ENCODE data around the gene TBCE. TPM values are rescaled to one million over a fixed set of nuclear protein-coding genes. Genes with fewer than 3 reads are reported as not detected.

Gene TBCE, protein sequence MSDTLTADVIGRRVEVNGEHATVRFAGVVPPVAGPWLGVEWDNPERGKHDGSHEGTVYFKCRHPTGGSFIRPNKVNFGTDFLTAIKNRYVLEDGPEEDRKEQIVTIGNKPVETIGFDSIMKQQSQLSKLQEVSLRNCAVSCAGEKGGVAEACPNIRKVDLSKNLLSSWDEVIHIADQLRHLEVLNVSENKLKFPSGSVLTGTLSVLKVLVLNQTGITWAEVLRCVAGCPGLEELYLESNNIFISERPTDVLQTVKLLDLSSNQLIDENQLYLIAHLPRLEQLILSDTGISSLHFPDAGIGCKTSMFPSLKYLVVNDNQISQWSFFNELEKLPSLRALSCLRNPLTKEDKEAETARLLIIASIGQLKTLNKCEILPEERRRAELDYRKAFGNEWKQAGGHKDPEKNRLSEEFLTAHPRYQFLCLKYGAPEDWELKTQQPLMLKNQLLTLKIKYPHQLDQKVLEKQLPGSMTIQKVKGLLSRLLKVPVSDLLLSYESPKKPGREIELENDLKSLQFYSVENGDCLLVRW
- 10 to 100 TPM; 15.4 to 18.0 TPM for total RNA-seq

DNA sequence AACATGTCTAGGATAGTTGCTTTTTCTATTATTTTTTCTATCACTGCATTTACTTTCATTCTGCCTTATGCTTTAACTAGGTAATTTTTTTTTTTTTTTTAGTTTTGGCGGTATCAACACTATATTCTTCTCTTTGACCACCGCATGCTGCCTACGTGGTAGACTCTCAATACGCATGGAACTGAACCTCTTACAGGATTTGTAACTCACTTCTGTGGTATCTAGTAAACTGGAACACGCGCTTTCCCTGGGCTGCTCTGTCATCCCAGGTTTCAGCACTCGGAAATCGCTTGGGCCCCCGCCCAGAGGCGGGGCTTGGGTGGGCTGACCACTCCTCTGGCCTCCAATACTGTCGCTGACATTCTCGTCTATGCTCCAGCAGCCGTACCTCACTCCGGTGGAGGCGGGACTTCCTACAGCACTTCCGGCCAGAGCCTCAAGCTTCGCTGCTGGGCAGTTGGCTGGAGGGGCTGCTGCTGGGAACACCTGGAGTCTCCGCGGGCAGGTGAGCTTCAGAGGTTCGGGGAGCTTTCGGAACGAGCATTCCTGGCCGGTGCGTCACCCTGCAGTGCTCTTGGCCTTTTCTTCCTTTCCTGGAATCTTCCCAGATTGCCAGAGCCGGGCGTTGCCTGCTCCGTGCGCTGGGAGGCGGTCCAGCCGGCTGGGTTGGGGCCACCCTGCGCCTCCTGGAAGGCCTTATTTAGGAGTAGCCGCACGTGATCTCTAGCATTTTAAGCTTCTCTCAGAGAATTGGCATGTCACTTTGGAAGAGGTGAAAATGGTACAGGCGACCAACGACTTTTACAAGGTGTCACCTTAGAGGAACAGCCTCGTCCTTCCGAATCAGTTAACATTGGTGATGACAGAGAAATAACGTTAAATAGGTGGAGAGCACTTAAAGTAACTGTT is at the start of gene TBCE:
TBCE (plus strand) TSS at position 428 of the 909 bp plus-strand sequence. CDS start 12,623 bp downstream, outside the sequence.
- TF ChIP-seq, protein P1, sequence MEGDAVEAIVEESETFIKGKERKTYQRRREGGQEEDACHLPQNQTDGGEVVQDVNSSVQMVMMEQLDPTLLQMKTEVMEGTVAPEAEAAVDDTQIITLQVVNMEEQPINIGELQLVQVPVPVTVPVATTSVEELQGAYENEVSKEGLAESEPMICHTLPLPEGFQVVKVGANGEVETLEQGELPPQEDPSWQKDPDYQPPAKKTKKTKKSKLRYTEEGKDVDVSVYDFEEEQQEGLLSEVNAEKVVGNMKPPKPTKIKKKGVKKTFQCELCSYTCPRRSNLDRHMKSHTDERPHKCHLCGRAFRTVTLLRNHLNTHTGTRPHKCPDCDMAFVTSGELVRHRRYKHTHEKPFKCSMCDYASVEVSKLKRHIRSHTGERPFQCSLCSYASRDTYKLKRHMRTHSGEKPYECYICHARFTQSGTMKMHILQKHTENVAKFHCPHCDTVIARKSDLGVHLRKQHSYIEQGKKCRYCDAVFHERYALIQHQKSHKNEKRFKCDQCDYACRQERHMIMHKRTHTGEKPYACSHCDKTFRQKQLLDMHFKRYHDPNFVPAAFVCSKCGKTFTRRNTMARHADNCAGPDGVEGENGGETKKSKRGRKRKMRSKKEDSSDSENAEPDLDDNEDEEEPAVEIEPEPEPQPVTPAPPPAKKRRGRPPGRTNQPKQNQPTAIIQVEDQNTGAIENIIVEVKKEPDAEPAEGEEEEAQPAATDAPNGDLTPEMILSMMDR (IDR thresholded peaks at IDR 0.05): no peak
- no peaks in the 10 kb centered on the region for H3K9me3 ChIP-seq
- H3K27ac ChIP-seq: peak within 1 kb of the TSS; percentile 72 to 83
- H3K27me3 ChIP-seq: no peaks in the 10 kb centered on the region
- no peaks in the 10 kb centered on the region for H3K36me3 ChIP-seq
- peak; percentile 96 for DNase-seq (ENCODE audit: low spot score)
- peak within 1 kb of the TSS; percentile 58 to 73 for H3K4me3 ChIP-seq
- peaks cover 0 to 7% of the 10 kb centered on the region in 2 donors for H3K4me1 ChIP-seq

DNA sequence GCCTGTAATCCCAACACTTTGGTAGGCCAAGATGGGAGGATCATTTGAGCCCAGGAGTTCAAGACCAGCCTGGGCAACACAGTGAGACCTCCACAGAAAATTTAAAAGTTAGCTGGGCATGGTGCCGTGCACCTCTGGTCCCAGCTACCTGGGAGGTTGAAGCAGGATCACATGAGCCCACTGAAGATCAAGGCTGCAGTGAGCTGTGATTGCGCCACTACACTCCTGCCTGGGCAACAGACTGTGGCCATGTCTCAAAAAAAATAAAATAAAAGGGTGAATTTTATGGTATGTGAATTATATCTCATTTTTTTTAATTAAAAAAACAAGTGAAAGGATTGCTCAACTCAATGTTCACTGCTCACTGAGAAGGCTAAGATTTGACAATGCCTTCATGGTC is 48.0 kb upstream of the TBCE start:
- Histone ChIP-seq H3K27me3 (no peaks in the 10 kb centered on the region), H3K4me1 (peaks cover 0 to 30% of the 10 kb centered on the region in 2 donors), H3K4me3 (no peak overlapping the region), H3K27ac (no peak overlapping the region), H3K36me3 (no peaks in the 10 kb centered on the region), H3K9me3 (no peaks in the 10 kb centered on the region)
- TF ChIP-seq, protein P1 (IDR thresholded peaks at IDR 0.05): no peak
- no peak for DNase-seq (ENCODE audit: low spot score)

DNA sequence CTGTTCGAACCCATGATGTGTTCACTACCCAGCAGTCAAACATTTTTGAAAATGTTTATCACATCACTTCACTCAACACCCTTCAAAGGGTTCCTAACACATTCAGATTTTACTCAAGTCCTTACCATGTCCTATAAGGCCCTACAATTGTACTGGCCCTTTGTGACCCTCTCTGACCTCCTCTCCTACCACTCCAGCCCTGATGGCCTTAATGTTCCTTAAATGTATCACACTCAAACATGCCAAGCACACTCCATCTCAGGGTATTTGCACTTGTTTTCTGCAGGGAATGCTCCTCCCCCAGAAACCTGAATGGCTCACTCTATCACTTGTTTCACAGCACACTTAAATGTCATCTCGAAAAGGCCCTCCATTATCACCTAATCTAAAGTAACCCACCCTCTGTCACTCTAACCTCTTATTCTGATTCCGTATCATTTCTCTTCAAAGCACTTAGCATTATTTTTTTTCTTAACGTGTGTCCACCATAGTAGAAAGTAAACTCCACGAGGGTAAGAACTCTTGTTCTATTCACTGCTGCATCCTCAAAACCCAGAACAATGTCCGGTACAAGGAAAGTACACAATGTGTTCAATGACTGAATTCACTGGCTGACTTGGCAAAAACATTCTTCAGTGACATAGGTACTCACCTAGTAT is 46.6 kb upstream of the TBCE start:
- DNase-seq (ENCODE audit: low spot score): no peak
- no peaks in the 10 kb centered on the region for H3K27me3 ChIP-seq
- H3K9me3 ChIP-seq: no peaks in the 10 kb centered on the region
- H3K4me3 ChIP-seq: no peak overlapping the region
- peaks cover 0 to 38% of the 10 kb centered on the region in 2 donors for H3K4me1 ChIP-seq
- no peak overlapping the region for H3K27ac ChIP-seq
- TF ChIP-seq, protein P1 (IDR thresholded peaks at IDR 0.05): no peak
- no peaks in the 10 kb centered on the region for H3K36me3 ChIP-seq

DNA sequence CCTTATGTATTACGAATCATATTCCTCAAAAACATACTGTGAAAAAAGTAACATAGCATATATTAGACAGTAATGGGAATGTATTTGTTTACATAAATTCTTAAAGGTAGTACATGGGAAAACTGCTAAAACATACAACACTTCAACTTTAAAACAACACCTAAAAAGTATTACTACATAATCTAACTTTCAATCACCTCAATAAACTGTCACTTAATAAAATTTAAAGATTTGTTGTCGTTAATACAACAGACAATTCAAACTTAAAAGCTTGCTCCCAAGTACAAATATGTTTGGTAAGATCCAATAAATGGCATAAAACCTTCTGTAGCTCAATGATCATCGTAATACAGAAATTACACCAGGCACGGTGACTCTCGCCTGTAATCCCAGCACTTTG is 42.9 kb upstream of the TBCE start:
- H3K4me1 ChIP-seq: peaks cover 0 to 40% of the 10 kb centered on the region in 2 donors
- no peak for DNase-seq (ENCODE audit: low spot score)
- H3K9me3 ChIP-seq: no peaks in the 10 kb centered on the region
- H3K27me3 ChIP-seq: no peaks in the 10 kb centered on the region
- no peak overlapping the region for H3K4me3 ChIP-seq
- no peak overlapping the region for H3K27ac ChIP-seq
- H3K36me3 ChIP-seq: no peaks in the 10 kb centered on the region
- TF ChIP-seq, protein P1 (IDR thresholded peaks at IDR 0.05): no peak

DNA sequence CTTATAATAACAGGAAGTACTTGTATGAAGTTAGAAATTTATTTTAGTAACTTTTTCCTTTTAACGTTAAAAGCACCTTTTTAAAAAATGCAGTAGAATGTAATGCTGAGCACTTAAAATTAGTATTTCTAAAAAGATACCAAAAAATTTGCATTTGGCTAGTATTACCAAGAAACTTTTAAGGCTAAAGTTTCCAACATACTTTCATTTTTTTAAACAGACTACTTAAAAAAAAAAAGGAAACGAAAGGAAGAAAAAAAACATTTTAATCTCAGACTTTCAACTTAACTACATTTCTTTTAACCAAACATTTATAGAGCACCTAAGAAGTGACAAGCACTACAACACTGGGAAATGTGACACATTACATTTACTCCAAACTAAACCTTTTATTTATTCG is 42.1 kb upstream of the TBCE start:
- Histone ChIP-seq H3K9me3 (no peaks in the 10 kb centered on the region), H3K4me1 (peaks cover 0 to 48% of the 10 kb centered on the region in 2 donors), H3K4me3 (no peak overlapping the region), H3K36me3 (no peaks in the 10 kb centered on the region), H3K27ac (no peak overlapping the region), H3K27me3 (no peaks in the 10 kb centered on the region)
- TF ChIP-seq, protein P1 (IDR thresholded peaks at IDR 0.05): no peak
- no peak for DNase-seq (ENCODE audit: low spot score)
